Activated T-cell treated with anti-CD3 and anti-CD28 coated beads, Interleukin-2, amount 50 U/mL, for 4 hours (primary cell): ENCODE results near the gene VPS37D. TPM values are rescaled to one million over a fixed set of nuclear protein-coding genes. Genes with fewer than 3 reads are reported as not detected.
"Not testable (repeated sequence)": the region's sequence is repeated elsewhere in the genome, so short reads cannot be mapped to it uniquely, and the experiment has no call there.

Source experiments
- ATAC-seq, 2 donors: fragments of 200-7000 bp; cut with Tn5 transposase; one replicate each; pipeline ENCODE4 v1.10.0; 2021
- DNase-seq: peaks from one replicate; pipeline ENCODE4 v3.0.0-alpha.2; 2020
- H3K27me3 Mint-ChIP-seq: one replicate; pipeline ENCODE4 v1.8.0; 2021; ENCODE audit warnings: low read depth, mixed read lengths
- H3K36me3 Mint-ChIP-seq: one replicate; pipeline ENCODE4 v1.8.0; 2022; ENCODE audit warnings: mixed read lengths; ENCODE audit not compliant: insufficient read depth
- H3K4me1 Mint-ChIP-seq: one replicate; pipeline ENCODE4 v1.8.0; 2021; ENCODE audit warnings: low read depth, mixed read lengths
- H3K4me3 Mint-ChIP-seq: one replicate; pipeline ENCODE4 v1.8.0; 2021; ENCODE audit warnings: mild to moderate bottlenecking, moderate library complexity, mixed read lengths
- H3K9me3 Mint-ChIP-seq: one replicate; pipeline ENCODE4 v1.8.0; 2021; ENCODE audit warnings: mixed read lengths
- total RNA-seq, 3 donors: library from RNA; stranded (reverse); gene quantifications; one replicate each; pipeline ENCODE4 v1.2.1, GENCODE V29; 2021

VPS37D gene
- total RNA-seq, 3 donors from 2014 or later = 0.16 to 0.25 TPM; not detected in 1

DNA sequence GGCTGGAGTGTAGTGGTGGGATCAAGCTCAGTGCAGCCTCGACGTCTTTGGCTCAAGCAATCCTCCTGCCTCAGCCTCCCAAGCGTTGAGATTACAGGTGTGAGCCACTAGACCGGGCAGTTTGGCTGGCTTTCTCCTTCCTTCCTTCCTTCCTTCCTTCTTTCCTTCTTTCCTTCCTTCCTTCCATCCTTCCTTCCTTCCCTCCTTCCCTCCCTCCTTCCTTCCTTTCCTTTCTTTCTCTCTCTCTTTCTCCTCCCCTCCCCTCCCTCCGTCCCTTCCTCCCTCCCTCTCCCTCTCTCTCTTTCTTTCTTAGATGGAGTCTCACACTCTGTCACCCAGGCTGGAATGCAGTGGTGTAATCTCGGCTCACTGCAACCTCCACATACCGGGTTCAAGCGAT, 7.6 kb upstream of the VPS37D start:
- H3K9me3 Mint-ChIP-seq = no peaks in the 10 kb centered on the region
- no peaks in the 10 kb centered on the region for H3K4me1 Mint-ChIP-seq

GRCh38 chr7:73660594-73660993, 7.0 kb upstream of the VPS37D start:
- not testable (repeated sequence) for H3K4me3 Mint-ChIP-seq, ATAC-seq, DNase-seq, H3K9me3 Mint-ChIP-seq, H3K4me1 Mint-ChIP-seq, H3K36me3 Mint-ChIP-seq
- H3K27me3 Mint-ChIP-seq = peaks cover 45% of the 10 kb centered on the region

More for the DNA sequence above, 7.6 kb upstream of the VPS37D start:
- peaks cover 44% of the 10 kb centered on the region for H3K27me3 Mint-ChIP-seq
- ATAC-seq (no peak), DNase-seq (no peak)
- no peaks in the 10 kb centered on the region for H3K36me3 Mint-ChIP-seq
- H3K4me3 Mint-ChIP-seq = no peak overlapping the region

- ATAC-seq (no peak), DNase-seq (no peak)
- no peaks in the 10 kb centered on the region for H3K4me1 Mint-ChIP-seq
- H3K4me3 Mint-ChIP-seq = no peak overlapping the region
- no peaks in the 10 kb centered on the region for H3K9me3 Mint-ChIP-seq
- no peaks in the 10 kb centered on the region for H3K36me3 Mint-ChIP-seq
- peaks cover 46% of the 10 kb centered on the region for H3K27me3 Mint-ChIP-seq
These were observed 4.6 kb upstream of the VPS37D start for GRCh38 chr7:73663033-73663432.

- peaks cover 4% of the 10 kb centered on the region for H3K4me1 Mint-ChIP-seq
- H3K4me3 Mint-ChIP-seq = peak overlapping the region; percentile 64
- no peaks in the 10 kb centered on the region for H3K9me3 Mint-ChIP-seq
- peaks cover 31% of the 10 kb centered on the region for H3K27me3 Mint-ChIP-seq
- H3K36me3 Mint-ChIP-seq = no peaks in the 10 kb centered on the region
- DNase-seq (no peak), ATAC-seq (peak; percentile 1 to 4)
These were observed 663 bp downstream of the VPS37D start for GRCh38 chr7:73668103-73668885.

DNA sequence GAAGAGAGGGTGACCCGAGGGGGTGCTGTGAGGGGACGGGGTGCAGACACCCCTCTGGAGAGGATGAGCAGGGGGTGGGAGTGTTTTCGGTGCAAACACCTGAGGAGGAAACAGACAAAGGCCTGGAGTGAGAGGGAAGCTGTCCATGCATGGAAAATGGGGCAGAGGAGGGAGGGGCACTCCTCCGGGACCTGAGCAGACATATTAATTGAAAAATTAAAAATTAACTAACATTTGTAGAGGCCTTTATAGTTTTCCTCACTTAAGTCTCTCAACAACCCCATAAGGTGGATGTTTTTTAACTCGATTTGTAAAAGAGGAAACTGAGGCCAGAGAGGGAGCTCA, 1.2 kb downstream of the VPS37D start:
- ATAC-seq (no peak), DNase-seq (no peak)
- Mint-ChIP-seq H3K4me3 (peak overlapping the region; percentile 64), H3K4me1 (peaks cover 4% of the 10 kb centered on the region), H3K36me3 (no peaks in the 10 kb centered on the region), H3K27me3 (peaks cover 26% of the 10 kb centered on the region), H3K9me3 (no peaks in the 10 kb centered on the region)

GRCh38 chr7:73669288-73669701, 1.7 kb downstream of the VPS37D start:
- H3K9me3 Mint-ChIP-seq = no peaks in the 10 kb centered on the region
- no peaks in the 10 kb centered on the region for H3K36me3 Mint-ChIP-seq
- DNase-seq = no peak
- peaks cover 21% of the 10 kb centered on the region for H3K27me3 Mint-ChIP-seq
- H3K4me3 Mint-ChIP-seq = no peak overlapping the region
- no peak for ATAC-seq
- peaks cover 4% of the 10 kb centered on the region for H3K4me1 Mint-ChIP-seq

DNA sequence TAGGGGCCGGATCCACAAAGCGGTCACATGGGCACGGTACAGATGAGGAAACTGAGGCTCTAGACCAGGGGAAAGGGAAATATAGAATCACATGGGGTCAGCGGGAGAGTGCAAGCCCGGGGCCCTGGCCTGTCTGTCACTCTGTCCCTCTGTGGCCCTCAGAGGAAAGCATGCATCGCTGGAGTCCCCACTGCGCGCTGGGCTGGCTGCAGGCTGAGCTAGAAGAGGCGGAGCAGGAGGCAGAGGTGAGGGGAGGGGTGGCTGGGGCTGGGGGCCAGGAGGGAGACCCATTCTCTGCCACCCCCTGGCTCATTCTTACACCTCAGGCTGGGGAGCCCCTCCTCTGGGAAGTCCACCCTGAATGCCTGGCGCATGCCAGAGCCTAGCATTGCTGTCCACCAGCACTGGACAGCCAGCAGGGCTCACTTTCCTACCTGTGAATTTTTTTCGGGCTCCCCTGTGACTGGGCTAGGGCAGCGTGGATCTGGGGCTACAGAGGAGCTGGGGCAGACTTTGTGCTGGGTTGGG, 2.3 kb downstream of the VPS37D start:
- Mint-ChIP-seq H3K4me3 (no peak overlapping the region), H3K27me3 (peaks cover 15% of the 10 kb centered on the region), H3K9me3 (no peaks in the 10 kb centered on the region), H3K4me1 (peaks cover 4% of the 10 kb centered on the region), H3K36me3 (no peaks in the 10 kb centered on the region)
- ATAC-seq (no peak), DNase-seq (no peak)

DNA sequence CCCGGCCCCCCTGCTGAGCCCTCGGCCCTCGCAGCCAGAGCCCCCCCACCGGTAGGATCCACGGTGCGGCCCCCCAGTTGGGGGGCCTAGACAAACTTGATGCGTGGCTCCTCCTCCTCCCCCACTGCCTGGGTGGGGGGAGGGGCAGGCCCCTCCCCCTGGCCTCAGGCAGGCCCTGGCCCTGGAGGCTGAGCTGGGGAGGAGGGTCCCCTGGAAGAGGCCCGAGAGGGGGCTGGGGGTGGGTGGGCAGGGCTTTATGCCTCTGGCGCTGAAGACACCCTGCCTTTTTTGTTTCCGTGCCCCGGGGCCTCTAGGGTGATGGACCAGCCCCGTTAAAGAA, 3.7 kb downstream of the VPS37D start:
- ATAC-seq (no peak), DNase-seq (no peak)
- Mint-ChIP-seq H3K36me3 (no peaks in the 10 kb centered on the region), H3K27me3 (peaks cover 8% of the 10 kb centered on the region), H3K4me3 (no peak overlapping the region), H3K4me1 (peaks cover 4% of the 10 kb centered on the region), H3K9me3 (no peaks in the 10 kb centered on the region)

- ATAC-seq (no peak), DNase-seq (no peak)
- no peaks in the 10 kb centered on the region for H3K9me3 Mint-ChIP-seq
- no peaks in the 10 kb centered on the region for H3K36me3 Mint-ChIP-seq
- peaks cover 8% of the 10 kb centered on the region for H3K27me3 Mint-ChIP-seq
- peaks cover 4% of the 10 kb centered on the region for H3K4me1 Mint-ChIP-seq
- H3K4me3 Mint-ChIP-seq = no peak overlapping the region
These were observed 4.3 kb downstream of the VPS37D start for GRCh38 chr7:73671857-73672445.

DNA sequence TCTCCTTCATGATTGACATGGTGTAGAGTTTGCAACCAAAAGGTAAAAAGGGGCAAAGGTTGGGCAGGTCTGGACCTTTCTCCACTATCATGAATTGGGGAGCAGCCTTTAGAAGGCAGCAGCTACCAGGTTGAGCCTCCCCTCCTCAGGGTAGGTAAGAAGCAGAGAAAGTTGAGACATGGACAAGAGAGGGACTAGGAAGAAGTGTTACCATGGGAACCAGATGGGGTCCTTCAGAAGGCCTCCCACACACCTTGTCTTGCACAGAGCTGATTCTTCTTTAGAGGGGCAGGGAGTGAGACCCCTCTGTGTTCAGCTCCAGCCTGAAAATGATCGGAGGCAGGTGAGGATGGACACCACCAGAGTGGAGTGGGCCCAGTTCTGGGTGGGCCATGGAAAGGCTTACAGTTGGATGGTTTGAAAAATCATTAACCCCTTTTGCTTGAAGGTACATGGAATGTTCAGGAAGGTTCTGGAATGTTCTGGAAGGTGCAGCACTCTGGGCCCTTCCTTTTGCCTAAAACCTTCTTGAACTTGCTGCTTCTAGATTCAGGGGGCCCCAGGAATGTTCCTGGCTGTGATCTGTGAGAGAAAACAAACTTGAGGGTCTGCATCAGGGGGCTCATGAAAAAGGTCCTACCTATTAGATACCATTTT, 7.0 kb downstream of the VPS37D start:
- Mint-ChIP-seq H3K4me3 (no peak overlapping the region), H3K9me3 (no peaks in the 10 kb centered on the region), H3K4me1 (peaks cover 2% of the 10 kb centered on the region), H3K36me3 (peaks cover 8% of the 10 kb centered on the region), H3K27me3 (peaks cover 2% of the 10 kb centered on the region)
- no peak for DNase-seq
- no peak for ATAC-seq

- not testable (repeated sequence) for DNase-seq, H3K4me3 Mint-ChIP-seq, H3K27me3 Mint-ChIP-seq, H3K9me3 Mint-ChIP-seq, H3K36me3 Mint-ChIP-seq, ATAC-seq
- peaks cover 12% of the 10 kb centered on the region for H3K4me1 Mint-ChIP-seq
These were observed 8.4 kb downstream of the VPS37D start for GRCh38 chr7:73676062-73676461.

DNA sequence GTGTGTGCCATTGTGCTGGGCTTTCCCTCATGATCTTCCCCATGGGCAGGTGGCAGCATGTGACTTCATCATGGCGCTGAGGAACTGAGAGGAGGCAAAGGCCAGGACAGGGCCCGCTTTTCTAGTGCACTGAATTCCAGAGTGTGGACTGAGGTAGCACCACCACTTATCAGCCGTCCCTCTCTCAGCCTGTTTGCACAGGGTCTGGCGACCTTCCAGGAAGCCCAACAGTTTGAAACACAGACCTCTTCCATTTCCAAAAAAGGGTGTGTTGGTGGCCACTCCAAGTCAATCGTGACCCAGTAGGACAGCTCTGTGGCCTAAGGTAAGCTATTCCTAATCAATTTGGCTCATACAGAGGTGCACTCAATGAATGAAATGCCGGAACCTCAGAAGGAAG, 11.2 kb downstream of the VPS37D start:
- Mint-ChIP-seq H3K27me3 (no peaks in the 10 kb centered on the region), H3K9me3 (no peaks in the 10 kb centered on the region), H3K4me3 (no peak overlapping the region), H3K36me3 (peaks cover 9% of the 10 kb centered on the region), H3K4me1 (peaks cover 26% of the 10 kb centered on the region)
- DNase-seq = no peak
- no peak for ATAC-seq

GRCh38 chr7:73679709-73680108, 12.1 kb downstream of the VPS37D start:
- Mint-ChIP-seq H3K36me3 (peaks cover 10% of the 10 kb centered on the region), H3K9me3 (no peaks in the 10 kb centered on the region), H3K4me3 (no peak overlapping the region), H3K4me1 (peaks cover 26% of the 10 kb centered on the region), H3K27me3 (no peaks in the 10 kb centered on the region)
- DNase-seq = no peak
- ATAC-seq = no peak

GRCh38 chr7:73680501-73680900, 12.9 kb downstream of the VPS37D start:
- ATAC-seq = no peak
- peaks cover 29% of the 10 kb centered on the region for H3K4me1 Mint-ChIP-seq
- no peak overlapping the region for H3K4me3 Mint-ChIP-seq
- H3K9me3 Mint-ChIP-seq = no peaks in the 10 kb centered on the region
- peaks cover 10% of the 10 kb centered on the region for H3K36me3 Mint-ChIP-seq
- no peaks in the 10 kb centered on the region for H3K27me3 Mint-ChIP-seq
- DNase-seq = no peak

- Mint-ChIP-seq H3K4me3 (peak overlapping the region; percentile 99), H3K4me1 (peaks cover 30% of the 10 kb centered on the region), H3K9me3 (no peaks in the 10 kb centered on the region), H3K36me3 (peaks cover 10% of the 10 kb centered on the region), H3K27me3 (no peaks in the 10 kb centered on the region)
- DNase-seq (no peak), ATAC-seq (no peak)
These were observed 13.4 kb downstream of the VPS37D start for GRCh38 chr7:73681031-73681430.
